Subcutaneous adipose tissue (tissue), 4 donors: Measurements from ENCODE around the gene FBXL17. TPM values are rescaled to one million over a fixed set of nuclear protein-coding genes. Genes with fewer than 3 reads are reported as not detected.

Experiments used
- total RNA-seq, 4 donors: library from RNA; depleted of rRNA; stranded (reverse); fragments of >200 nt; gene quantifications; one replicate each; pipeline ENCODE4 v1.1.0, GENCODE V29; 2016
- TF ChIP-seq, protein P1 (sequence below): fragments of 450-650 bp; IDR thresholded peaks from one replicate; pipeline ENCODE4 v1.5.1; 2016; ENCODE audit warnings: low read depth, mild to moderate bottlenecking, control low read depth, antibody characterized with exemption, moderate library complexity

The FBXL17 gene
- total RNA-seq, 4 donors from 2014 or later, result 19.4 to 22.2 (median 21.3) TPM

DNA sequence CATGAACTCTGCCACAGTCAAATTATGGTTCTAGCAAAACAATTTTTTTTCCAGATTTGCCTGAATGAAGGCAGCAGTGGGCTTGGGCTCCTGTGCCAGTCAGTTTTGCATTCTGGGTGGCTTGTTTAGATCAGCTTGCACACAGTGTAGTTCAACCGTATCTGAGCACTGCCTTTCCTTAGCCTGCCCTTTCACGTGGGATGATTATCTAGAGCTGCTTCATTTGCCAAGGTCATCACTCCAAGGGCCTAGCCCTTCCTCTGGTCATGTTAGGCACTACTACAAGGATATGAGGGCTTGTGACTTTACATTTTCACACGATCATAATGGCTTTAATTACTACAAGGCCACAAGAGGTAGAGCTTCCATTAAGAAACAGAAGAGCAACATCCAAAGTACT lies 560.6 kb downstream of the FBXL17 start:
- TF ChIP-seq, protein P1, sequence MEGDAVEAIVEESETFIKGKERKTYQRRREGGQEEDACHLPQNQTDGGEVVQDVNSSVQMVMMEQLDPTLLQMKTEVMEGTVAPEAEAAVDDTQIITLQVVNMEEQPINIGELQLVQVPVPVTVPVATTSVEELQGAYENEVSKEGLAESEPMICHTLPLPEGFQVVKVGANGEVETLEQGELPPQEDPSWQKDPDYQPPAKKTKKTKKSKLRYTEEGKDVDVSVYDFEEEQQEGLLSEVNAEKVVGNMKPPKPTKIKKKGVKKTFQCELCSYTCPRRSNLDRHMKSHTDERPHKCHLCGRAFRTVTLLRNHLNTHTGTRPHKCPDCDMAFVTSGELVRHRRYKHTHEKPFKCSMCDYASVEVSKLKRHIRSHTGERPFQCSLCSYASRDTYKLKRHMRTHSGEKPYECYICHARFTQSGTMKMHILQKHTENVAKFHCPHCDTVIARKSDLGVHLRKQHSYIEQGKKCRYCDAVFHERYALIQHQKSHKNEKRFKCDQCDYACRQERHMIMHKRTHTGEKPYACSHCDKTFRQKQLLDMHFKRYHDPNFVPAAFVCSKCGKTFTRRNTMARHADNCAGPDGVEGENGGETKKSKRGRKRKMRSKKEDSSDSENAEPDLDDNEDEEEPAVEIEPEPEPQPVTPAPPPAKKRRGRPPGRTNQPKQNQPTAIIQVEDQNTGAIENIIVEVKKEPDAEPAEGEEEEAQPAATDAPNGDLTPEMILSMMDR, result no peak

DNA sequence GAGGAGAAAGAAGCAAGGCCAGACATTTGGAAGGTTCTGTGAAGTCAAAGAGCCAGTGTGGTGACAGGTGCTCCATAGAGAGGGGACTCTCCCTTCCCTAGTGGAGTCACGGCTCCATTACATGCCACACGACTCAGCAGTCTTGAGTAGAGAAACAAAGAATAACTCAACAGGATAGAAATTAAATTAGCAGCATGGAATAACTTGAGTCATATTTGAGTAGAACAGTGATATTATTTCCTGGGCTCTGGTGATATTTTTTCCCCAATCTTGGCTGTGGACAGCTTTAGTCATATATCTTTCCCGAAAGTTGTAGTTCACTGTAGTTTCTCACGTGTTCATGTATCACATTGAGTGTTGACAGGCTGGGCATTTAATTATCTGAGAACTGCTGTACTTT lies 561.5 kb downstream of the FBXL17 start:
- TF ChIP-seq, protein P1, result no peak

DNA sequence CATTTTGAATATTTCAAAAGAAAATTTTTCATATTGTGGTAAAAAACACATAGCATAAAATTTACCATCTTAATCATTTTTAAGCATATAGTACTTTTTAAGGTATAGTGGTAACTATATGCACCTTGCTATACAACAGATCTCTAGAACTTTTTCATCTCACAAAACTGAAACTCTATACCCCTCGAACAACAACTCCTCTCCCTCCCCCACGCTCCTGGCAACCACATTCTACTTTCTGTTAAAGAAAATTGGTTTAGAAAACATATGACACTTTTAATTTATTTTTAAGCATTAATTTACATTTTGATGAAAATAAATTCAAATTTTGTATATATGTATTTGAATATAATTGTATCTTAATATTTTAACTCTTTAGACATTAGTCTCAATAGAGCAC lies 563.9 kb downstream of the FBXL17 start:
- TF ChIP-seq, protein P1, result no peak

DNA sequence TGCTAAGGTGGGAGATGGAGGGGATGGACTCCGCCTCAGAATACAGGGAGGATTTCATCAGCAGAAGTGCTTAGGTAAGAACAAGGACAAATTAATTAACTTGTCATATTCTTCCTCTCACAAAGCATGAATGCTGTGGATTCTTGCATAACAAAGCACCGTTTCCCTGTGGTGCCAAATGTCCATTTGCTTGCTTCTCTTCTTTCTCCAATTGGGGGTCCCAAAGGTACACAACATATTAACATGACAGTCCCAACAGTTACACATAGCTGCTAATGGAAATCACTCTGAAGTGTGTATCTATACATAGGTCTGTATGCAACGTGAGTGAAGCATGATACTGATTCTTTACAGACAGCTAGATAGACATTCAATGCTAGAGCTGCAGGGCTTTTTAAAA lies 564.5 kb downstream of the FBXL17 start:
- TF ChIP-seq, protein P1, result no peak

DNA sequence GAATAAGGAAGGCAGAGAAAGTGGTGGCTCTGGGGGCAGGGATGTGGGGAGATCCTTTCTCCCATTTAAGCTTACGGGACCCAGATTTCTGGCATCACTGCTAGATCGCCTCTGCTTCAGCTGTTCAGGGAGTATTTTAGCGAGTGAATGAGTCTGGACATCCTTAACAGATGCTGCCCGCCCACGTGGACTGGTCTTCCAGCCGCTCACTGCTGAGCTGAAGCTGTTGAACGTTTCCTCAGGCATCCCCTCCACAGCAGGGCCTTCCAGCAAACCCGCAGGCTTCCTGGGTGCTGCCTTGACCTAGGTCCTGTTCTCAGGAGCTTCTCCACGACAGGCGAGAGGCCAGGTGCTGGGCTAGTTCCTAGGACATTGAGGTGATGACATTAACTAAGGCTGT lies 566.8 kb downstream of the FBXL17 start:
- TF ChIP-seq, protein P1, result no peak

DNA sequence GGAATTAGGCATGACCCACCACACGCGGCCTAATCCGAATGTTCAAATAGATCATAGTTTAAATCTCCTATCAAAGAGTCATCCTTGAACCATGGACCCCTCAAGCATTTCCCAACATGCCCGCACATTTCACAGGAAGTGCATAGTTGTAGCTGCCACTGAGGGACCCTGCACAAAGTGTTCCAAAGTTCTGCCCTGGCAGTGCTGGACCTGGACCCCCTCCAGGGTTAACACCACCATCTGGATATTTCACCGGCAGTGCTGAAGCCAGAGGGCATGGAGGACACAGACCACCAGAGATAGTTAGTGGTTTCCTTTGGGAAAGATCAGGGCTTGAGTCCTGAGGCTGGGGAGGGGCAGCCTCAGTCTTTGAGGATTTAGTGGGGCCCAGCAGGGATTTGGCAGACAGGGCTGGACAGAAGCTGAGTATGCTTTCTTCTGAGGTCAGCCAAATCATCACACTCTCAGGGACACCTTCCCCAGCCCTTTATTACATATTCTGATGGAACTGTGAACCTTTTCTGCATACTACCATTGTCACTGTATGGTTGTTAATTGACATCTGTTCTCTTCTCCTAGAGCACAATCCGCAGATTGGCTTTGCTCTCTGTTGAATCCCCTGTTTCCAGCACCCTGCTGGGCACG lies 567.6 kb downstream of the FBXL17 start:
- TF ChIP-seq, protein P1, result no peak

DNA sequence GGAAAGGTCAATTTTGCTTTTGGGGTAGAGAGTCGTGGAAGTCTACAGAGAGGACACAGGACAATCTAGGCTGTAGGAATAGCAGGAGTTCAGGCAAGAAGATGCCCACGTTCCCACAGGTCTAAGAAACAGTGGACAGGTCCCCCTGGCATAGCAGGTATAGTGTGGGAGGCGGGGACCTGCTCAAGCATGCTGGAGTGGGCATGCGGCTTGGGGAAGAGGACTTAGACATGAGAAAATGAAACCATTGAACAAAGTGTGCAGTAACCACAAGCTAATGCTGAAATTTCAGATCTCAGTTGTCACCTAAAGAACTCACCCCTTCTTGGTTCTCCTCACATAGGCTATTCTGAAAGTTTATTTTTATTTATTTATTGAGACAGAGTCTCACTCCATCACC lies 568.3 kb downstream of the FBXL17 start:
- TF ChIP-seq, protein P1, result no peak
